ENCODE results near the gene ATG14.

The ATG14 gene

DNA sequence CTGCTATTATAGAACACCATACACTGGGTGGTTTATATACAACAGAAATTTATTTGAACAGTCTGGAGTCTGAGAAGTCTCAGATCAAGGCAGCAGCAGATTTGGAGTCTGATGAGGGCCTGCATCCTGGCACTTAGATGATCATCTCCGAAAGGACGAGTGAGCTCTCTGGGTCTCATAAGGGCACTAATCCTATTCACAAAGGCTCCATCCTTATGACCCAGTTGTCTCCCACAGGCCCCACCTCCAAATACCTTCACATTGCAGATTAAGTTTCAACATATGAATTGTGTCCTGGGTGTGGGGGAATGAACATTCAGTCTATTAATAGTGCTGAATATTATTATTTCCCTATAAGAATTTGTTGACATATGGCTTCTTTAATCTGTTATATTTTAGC lies 86.8 kb downstream of the ATG14 start:
- ChIA-PET POLR2A (ENCODE audit: low non-redundant PET) (no interaction called here), CTCF (interaction anchor here (0.7 kb wide), 1 partner anchor 50 kb away, joined by 7 read pairs; no protein-coding TSS in a partner anchor)
- H3K27ac ChIP-seq, result no peak overlapping the region
- TF ChIP-seq, protein P1, sequence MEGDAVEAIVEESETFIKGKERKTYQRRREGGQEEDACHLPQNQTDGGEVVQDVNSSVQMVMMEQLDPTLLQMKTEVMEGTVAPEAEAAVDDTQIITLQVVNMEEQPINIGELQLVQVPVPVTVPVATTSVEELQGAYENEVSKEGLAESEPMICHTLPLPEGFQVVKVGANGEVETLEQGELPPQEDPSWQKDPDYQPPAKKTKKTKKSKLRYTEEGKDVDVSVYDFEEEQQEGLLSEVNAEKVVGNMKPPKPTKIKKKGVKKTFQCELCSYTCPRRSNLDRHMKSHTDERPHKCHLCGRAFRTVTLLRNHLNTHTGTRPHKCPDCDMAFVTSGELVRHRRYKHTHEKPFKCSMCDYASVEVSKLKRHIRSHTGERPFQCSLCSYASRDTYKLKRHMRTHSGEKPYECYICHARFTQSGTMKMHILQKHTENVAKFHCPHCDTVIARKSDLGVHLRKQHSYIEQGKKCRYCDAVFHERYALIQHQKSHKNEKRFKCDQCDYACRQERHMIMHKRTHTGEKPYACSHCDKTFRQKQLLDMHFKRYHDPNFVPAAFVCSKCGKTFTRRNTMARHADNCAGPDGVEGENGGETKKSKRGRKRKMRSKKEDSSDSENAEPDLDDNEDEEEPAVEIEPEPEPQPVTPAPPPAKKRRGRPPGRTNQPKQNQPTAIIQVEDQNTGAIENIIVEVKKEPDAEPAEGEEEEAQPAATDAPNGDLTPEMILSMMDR (conservative IDR thresholded peaks at IDR 0.05; ENCODE audit: low read depth), result no peak
- no peak for DNase-seq (ENCODE audit: low spot score)

- H3K27ac ChIP-seq, result no peak overlapping the region
- ChIA-PET CTCF (no interaction called here), POLR2A (ENCODE audit: low non-redundant PET) (no interaction called here)
- TF ChIP-seq, protein P1 (conservative IDR thresholded peaks at IDR 0.05; ENCODE audit: low read depth), result no peak
- no peak for DNase-seq (ENCODE audit: low spot score)
These were observed 87.7 kb downstream of the ATG14 start for GRCh38 chr14:55323910-55324309.

- DNase-seq (ENCODE audit: low spot score), result no peak
- TF ChIP-seq, protein P1 (conservative IDR thresholded peaks at IDR 0.05; ENCODE audit: low read depth), result no peak
- ChIA-PET CTCF (interaction anchor here (1.5 kb wide), 1 partner anchor 14 kb away, joined by 3 read pairs; no protein-coding TSS in a partner anchor), POLR2A (ENCODE audit: low non-redundant PET) (no interaction called here)
- no peak overlapping the region for H3K27ac ChIP-seq
These were observed 92.9 kb downstream of the ATG14 start for GRCh38 chr14:55318694-55319093.

- TF ChIP-seq, protein P1 (conservative IDR thresholded peaks at IDR 0.05; ENCODE audit: low read depth), result no peak
- no peak for DNase-seq (ENCODE audit: low spot score)
- ChIA-PET CTCF (interaction anchor here (1.5 kb wide), 1 partner anchor 13 kb away, joined by 3 read pairs; no protein-coding TSS in a partner anchor), POLR2A (ENCODE audit: low non-redundant PET) (interaction anchor here (0.7 kb wide), 1 partner anchor 20 kb away, joined by 3 read pairs; no protein-coding TSS in a partner anchor)
- H3K27ac ChIP-seq, result no peak overlapping the region
These were observed 93.9 kb downstream of the ATG14 start for GRCh38 chr14:55317542-55318306.

DNA sequence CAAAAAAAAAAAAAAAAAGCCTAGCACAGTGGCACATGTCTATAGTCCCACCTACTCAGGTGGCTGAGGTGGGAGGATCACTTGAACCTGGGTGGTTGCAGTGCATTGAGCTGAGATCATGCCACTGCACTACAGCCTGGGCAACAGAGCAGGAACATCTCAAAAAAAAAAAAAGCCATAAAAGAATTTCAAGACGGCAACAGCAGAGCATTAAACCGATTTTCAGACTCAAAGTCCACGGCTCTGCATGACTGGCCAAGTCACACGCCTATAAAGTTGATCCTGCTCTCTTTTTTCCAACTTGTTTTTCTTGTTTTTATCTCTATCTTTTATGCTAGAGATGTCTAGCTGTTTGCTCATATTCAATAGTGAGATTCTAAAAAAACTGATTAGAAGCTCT lies 95.1 kb downstream of the ATG14 start:
- no peak overlapping the region for H3K27ac ChIP-seq
- ChIA-PET POLR2A (ENCODE audit: low non-redundant PET) (interaction anchor here (0.7 kb wide), 1 partner anchor 18 kb away, joined by 3 read pairs; no protein-coding TSS in a partner anchor), CTCF (interaction anchor here (0.6 kb wide), 1 partner anchor 1862 kb away, joined by 3 read pairs; no protein-coding TSS in a partner anchor)
- DNase-seq (ENCODE audit: low spot score), result no peak
- TF ChIP-seq, protein P1 (conservative IDR thresholded peaks at IDR 0.05; ENCODE audit: low read depth), result no peak

All from RWPE1 (cell line).